ENCODE measurements around the gene OAF.

GRCh38 chr11:120212259-120212878 is 1.5 kb downstream of the OAF start:
- no peak for TF ChIP-seq CTCF (IDR thresholded peaks at IDR 0.05)
- no peak for TF ChIP-seq POLR2A (IDR thresholded peaks at IDR 0.05)
